HG03520 (cell line): ENCODE results near the gene POLK.
"Not testable (repeated sequence)": the region's sequence is repeated elsewhere in the genome, so short reads cannot be mapped to it uniquely, and the experiment has no call there.

Source experiments
- ATAC-seq: cut with Tn5 transposase; IDR thresholded peaks from one replicate; pipeline ENCODE4 v1.9.1; 2021; ENCODE audit warnings: mild to moderate bottlenecking, moderate library complexity; ENCODE audit not compliant: unreplicated experiment

The POLK gene

GRCh38 chr5:75607341-75607740 lies 95.7 kb downstream of the POLK start:
- ATAC-seq: not testable (repeated sequence)

- no peak for ATAC-seq
These were observed 97.2 kb downstream of the POLK start for GRCh38 chr5:75608870-75609269.

- no peak for ATAC-seq
These were observed 98.5 kb downstream of the POLK start for GRCh38 chr5:75610201-75610600.

GRCh38 chr5:75610859-75611310 lies 99.2 kb downstream of the POLK start:
- not testable (repeated sequence) for ATAC-seq

- ATAC-seq: no peak
These were observed 99.9 kb downstream of the POLK start, which contains the start of gene ANKDD1B for GRCh38 chr5:75611311-75612225. Gene ANKDD1B, plus strand, starts transcription at chr5:75611453. Its CDS starts 182 bp downstream, at chr5:75611635.

- no peak for ATAC-seq
These were observed 100.5 kb downstream of the POLK start for GRCh38 chr5:75612226-75612569.

GRCh38 chr5:75612901-75613300 lies 101.2 kb downstream of the POLK start:
- ATAC-seq: no peak

- no peak for ATAC-seq
These were observed 102.5 kb downstream of the POLK start for GRCh38 chr5:75614176-75614575.

GRCh38 chr5:75616371-75616881 lies 104.7 kb downstream of the POLK start:
- ATAC-seq: no peak

GRCh38 chr5:75616971-75617621 lies 105.4 kb downstream of the POLK start:
- no peak for ATAC-seq

- ATAC-seq: no peak
These were observed 106.2 kb downstream of the POLK start for GRCh38 chr5:75617736-75618352.

GRCh38 chr5:75620184-75620959 lies 108.7 kb downstream of the POLK start:
- ATAC-seq: no peak

GRCh38 chr5:75622564-75622963 lies 110.9 kb downstream of the POLK start:
- ATAC-seq: no peak

- ATAC-seq: no peak
These were observed 112.2 kb downstream of the POLK start for GRCh38 chr5:75623846-75624245.

- ATAC-seq: no peak
These were observed 115.3 kb downstream of the POLK start for GRCh38 chr5:75626959-75627358.

- ATAC-seq: no peak
These were observed 116.1 kb downstream of the POLK start for GRCh38 chr5:75627801-75628200.

- ATAC-seq: no peak
These were observed 119.2 kb downstream of the POLK start for GRCh38 chr5:75630875-75631274.

GRCh38 chr5:75632321-75632720 lies 120.6 kb downstream of the POLK start:
- ATAC-seq: no peak

- no peak for ATAC-seq
These were observed 126.3 kb downstream of the POLK start for GRCh38 chr5:75637949-75638348.

GRCh38 chr5:75639535-75640311 lies 128.0 kb downstream of the POLK start:
- no peak for ATAC-seq
